IPS DF 6.9 (cell line): ENCODE data around the gene UBE3A.

Source experiments
- DNase-seq: peaks from one replicate; pipeline ENCODE4 v3.0.0-alpha.2; 2013; ENCODE audit warnings: low read depth, low spot score
- H3K27ac ChIP-seq: one replicate; pipeline ENCODE4 v1.5.1; 2013; ENCODE audit warnings: low read length, control low read depth
- H3K27me3 ChIP-seq: 2 replicates; pipeline ENCODE4 v1.6.1; 2013; ENCODE audit warnings: mild to moderate bottlenecking, low read length; ENCODE audit not compliant: control insufficient read depth, insufficient read depth
- H3K36me3 ChIP-seq: 2 replicates; pipeline ENCODE4 v1.6.1; 2013; ENCODE audit warnings: low read length; ENCODE audit not compliant: control insufficient read depth, insufficient read depth
- H3K4me1 ChIP-seq: 2 replicates; pipeline ENCODE4 v1.6.1; 2013; ENCODE audit warnings: low read length; ENCODE audit not compliant: control insufficient read depth, insufficient read depth
- H3K4me3 ChIP-seq: 2 replicates; pipeline ENCODE4 v1.5.1; 2013; ENCODE audit warnings: mild to moderate bottlenecking, low read length
- H3K9me3 ChIP-seq: 2 replicates; pipeline ENCODE4 v1.6.1; 2013; ENCODE audit warnings: low read length, inconsistent platforms; ENCODE audit not compliant: control insufficient read depth, insufficient read depth
- WGBS: extraction: QIAGEN DNeasy Blood & Tissue Kit; methylation state at CpG from one replicate; pipeline ENCODE4 v1.1.7; 2013; ENCODE audit warnings: mixed read lengths, missing lambda C conversion rate; ENCODE audit not compliant: insufficient read length, insufficient coverage; 5-methylcytosine and 5-hydroxymethylcytosine counted together

The UBE3A gene

GRCh38 chr15:25342629-25343028, 96.2 kb downstream of the UBE3A start:
- Histone ChIP-seq H3K27me3 (no peaks in the 10 kb centered on the region), H3K4me1 (no peaks in the 10 kb centered on the region), H3K36me3 (no peaks in the 10 kb centered on the region), H3K4me3 (no peak overlapping the region), H3K9me3 (no peaks in the 10 kb centered on the region), H3K27ac (no peak overlapping the region)
- WGBS: no CpG with 5 or more reads among the region's 3 CpGs
- DNase-seq: no peak

- no peak overlapping the region for H3K27ac ChIP-seq
- H3K36me3 ChIP-seq: no peaks in the 10 kb centered on the region; the same call in 1 of the 2 replicates
- no peaks in the 10 kb centered on the region for H3K9me3 ChIP-seq
- no peaks in the 10 kb centered on the region for H3K27me3 ChIP-seq
- no peak for DNase-seq
- no CpG with 5 or more reads among the region's 2 CpGs for WGBS
- no peaks in the 10 kb centered on the region for H3K4me1 ChIP-seq
- no peak overlapping the region for H3K4me3 ChIP-seq
Measured at GRCh38 chr15:25339431-25339830, 99.4 kb downstream of the UBE3A start.

DNA sequence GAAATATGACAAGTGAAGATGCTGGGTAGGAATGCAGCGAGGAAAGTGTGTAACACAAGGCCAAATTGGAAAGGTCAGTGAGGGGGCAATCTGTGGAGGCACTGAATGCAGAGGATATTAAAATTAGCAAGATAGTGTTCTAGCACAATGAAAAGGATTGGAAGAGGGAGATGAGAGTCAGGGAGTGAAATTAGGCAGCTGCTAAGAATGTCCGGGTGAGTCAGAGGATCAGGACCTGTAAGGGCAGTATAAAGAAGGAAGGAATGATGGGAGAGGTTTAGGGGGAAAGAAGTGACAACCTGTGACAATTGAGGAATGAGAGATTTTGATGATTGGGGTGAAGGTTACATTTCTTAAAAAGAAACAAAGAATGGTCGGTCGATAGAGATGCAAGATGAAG, 103.5 kb downstream of the UBE3A start:
- WGBS: 100% methylated on average over 2 of the region's 4 CpGs
- H3K4me1 ChIP-seq: no peaks in the 10 kb centered on the region
- DNase-seq: no peak
- no peaks in the 10 kb centered on the region; the same call in 1 of the 2 replicates for H3K36me3 ChIP-seq
- H3K27ac ChIP-seq: no peak overlapping the region
- H3K9me3 ChIP-seq: no peaks in the 10 kb centered on the region
- no peak overlapping the region for H3K4me3 ChIP-seq
- H3K27me3 ChIP-seq: no peaks in the 10 kb centered on the region

DNA sequence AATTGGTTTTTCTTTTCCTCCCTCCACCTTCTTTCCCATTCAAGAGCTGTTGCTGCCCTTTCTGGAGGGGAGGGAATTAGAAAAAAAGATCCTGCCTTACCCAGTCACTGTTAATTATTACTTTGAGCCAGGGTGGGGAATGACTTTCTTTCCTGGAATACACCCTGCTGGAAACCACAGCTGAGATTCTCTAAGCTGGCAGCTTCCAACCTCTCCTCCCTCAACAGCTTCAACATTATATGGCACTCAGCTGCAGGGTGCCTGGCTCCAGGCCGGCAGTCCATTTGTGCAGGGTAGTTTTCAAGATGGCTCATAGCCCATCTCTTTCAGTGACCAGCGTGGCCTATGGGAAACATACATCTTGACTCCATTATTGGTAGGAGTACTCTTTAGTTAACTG, 105.8 kb downstream of the UBE3A start:
- H3K4me3 ChIP-seq: no peak overlapping the region
- no CpG with 5 or more reads among the region's 2 CpGs for WGBS
- no peaks in the 10 kb centered on the region for H3K9me3 ChIP-seq
- 0 out of 2 replicates have a peak, but pooled peaks cover 1% of the 10 kb centered on the region for H3K4me1 ChIP-seq
- H3K27me3 ChIP-seq: no peaks in the 10 kb centered on the region
- no peak for DNase-seq
- no peaks in the 10 kb centered on the region; the same call in 1 of the 2 replicates for H3K36me3 ChIP-seq
- H3K27ac ChIP-seq: no peak overlapping the region

DNA sequence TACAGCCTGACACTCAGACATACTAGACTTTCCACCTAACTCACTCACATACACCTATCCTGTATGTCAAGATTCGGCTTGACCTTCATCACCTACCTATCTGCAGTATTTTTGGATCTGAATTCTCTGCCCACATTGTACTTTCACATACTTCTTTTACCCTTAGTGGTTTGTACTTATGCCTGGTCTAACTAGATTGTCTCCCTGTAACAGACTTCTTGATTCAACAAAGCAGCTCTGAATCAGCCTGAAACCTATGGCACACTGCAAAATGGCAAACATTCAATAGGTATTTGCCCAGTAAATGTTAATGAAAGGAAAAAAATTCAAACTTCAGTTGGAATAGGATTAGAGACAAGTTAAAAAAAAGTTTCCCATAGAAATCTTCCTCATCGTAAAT, 106.5 kb downstream of the UBE3A start:
- DNase-seq: no peak
- H3K27me3 ChIP-seq: no peaks in the 10 kb centered on the region
- H3K4me1 ChIP-seq: 0 out of 2 replicates have a peak, but pooled peaks cover 1% of the 10 kb centered on the region
- no peak overlapping the region for H3K4me3 ChIP-seq
- no CpG with 5 or more reads among the region's 2 CpGs for WGBS
- no peaks in the 10 kb centered on the region for H3K9me3 ChIP-seq
- no peaks in the 10 kb centered on the region; the same call in 1 of the 2 replicates for H3K36me3 ChIP-seq
- H3K27ac ChIP-seq: no peak overlapping the region

DNA sequence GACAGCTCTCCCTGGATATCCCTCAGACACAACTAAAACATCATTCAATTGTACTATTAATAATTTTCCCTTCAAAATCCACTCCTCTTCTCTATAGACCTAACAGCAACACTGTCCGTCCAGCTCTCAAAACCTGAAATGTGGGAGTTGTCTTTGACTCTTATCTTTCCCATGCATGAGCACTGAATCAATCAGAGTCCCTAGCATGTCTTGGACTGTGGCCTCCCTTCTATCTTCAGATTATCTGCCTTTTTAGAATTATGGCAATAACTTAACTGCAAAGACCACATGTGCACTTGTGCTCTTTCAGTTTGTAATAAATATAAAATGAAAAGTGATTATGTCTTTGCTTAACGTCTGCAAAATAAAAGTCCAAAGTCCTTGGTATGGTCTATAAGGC, 107.0 kb downstream of the UBE3A start:
- Histone ChIP-seq H3K9me3 (no peaks in the 10 kb centered on the region), H3K4me3 (no peak overlapping the region), H3K27ac (no peak overlapping the region), H3K27me3 (no peaks in the 10 kb centered on the region), H3K4me1 (0 out of 2 replicates have a peak, but pooled peaks cover 1% of the 10 kb centered on the region), H3K36me3 (no peaks in the 10 kb centered on the region; the same call in 1 of the 2 replicates)
- 100% methylated on average over 1 of the region's 2 CpGs for WGBS
- no peak for DNase-seq

- no peak overlapping the region for H3K27ac ChIP-seq
- WGBS: no CpG with 5 or more reads among the region's 2 CpGs
- no peaks in the 10 kb centered on the region; the same call in 1 of the 2 replicates for H3K36me3 ChIP-seq
- DNase-seq: no peak
- no peaks in the 10 kb centered on the region for H3K9me3 ChIP-seq
- H3K4me1 ChIP-seq: 0 out of 2 replicates have a peak, but pooled peaks cover 1% of the 10 kb centered on the region
- no peaks in the 10 kb centered on the region for H3K27me3 ChIP-seq
- no peak overlapping the region for H3K4me3 ChIP-seq
Measured at GRCh38 chr15:25331404-25331803, 107.4 kb downstream of the UBE3A start.

DNA sequence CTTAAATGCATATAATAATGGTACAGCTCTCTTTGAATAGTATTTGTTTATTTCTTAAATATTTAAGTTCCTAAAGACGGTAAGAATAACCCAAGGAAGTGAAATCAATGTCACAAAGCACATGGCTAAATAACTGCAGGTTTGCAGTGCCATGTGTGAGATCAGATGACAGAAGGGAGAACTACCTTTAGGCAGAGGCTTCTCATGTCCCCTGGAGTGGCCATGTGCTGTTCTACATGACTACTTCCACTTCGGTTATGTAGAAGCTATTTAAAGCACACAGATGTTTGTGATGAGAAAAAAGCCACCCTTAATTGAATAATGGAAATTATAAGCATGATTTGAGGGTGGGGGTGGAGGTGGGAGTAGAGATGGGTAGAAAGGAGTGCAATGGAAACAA, 109.1 kb downstream of the UBE3A start:
- H3K4me1 ChIP-seq: 0 out of 2 replicates have a peak, but pooled peaks cover 1% of the 10 kb centered on the region
- H3K27me3 ChIP-seq: no peaks in the 10 kb centered on the region
- H3K27ac ChIP-seq: no peak overlapping the region
- H3K9me3 ChIP-seq: no peaks in the 10 kb centered on the region
- no peaks in the 10 kb centered on the region for H3K36me3 ChIP-seq
- WGBS: no CpG with 5 or more reads among the region's 2 CpGs
- no peak overlapping the region for H3K4me3 ChIP-seq
- no peak for DNase-seq

DNA sequence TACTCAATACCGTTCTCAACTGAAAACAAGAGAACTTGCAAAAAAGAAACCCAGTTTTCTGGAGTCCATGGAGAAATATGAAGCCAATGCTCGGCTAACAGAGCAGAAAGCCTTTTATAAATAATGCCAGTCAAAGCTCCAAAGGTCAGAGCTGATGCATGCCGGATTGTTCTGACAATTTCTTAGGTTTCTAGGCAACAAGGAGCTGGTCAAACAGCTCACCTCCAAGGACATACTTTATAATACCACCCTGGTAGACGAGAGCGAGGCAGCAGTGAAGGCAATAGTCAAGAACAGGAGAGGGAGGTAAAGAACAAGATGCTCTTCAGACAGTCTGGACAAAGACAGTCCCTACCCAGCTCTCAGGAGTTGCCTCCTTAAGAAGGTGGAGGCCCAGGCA, 111.1 kb downstream of the UBE3A start:
- WGBS: no CpG with 5 or more reads among the region's 5 CpGs
- Histone ChIP-seq H3K4me3 (no peak overlapping the region), H3K4me1 (0 out of 2 replicates have a peak, but pooled peaks cover 1% of the 10 kb centered on the region), H3K27me3 (no peaks in the 10 kb centered on the region), H3K36me3 (no peaks in the 10 kb centered on the region), H3K9me3 (no peaks in the 10 kb centered on the region; the same call in 1 of the 2 replicates), H3K27ac (no peak overlapping the region)
- no peak for DNase-seq

DNA sequence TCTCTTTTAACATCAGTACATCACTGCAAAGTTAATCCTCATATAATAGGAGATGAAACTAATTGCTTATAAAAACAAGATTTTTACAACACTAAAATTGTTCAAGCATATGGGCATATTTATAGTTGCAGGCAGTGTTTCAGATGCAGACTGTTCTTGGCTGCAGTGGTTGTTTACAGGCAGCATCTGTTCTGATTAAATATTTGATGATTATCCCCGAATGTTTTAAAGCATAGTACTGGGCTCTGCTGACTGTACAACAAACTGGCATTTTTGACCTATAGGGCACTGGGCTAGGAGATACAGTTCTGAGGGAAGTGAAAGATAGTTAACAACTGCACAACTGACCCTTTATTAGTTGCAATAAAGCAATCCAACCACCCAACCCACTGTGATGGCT, 113.6 kb downstream of the UBE3A start:
- no peaks in the 10 kb centered on the region for H3K36me3 ChIP-seq
- H3K27me3 ChIP-seq: no peaks in the 10 kb centered on the region
- H3K9me3 ChIP-seq: no peaks in the 10 kb centered on the region; the same call in 1 of the 2 replicates
- H3K27ac ChIP-seq: no peak overlapping the region
- WGBS: no CpG with 5 or more reads among the region's 1 CpG
- no peak overlapping the region for H3K4me3 ChIP-seq
- 0 out of 2 replicates have a peak, but pooled peaks cover 1% of the 10 kb centered on the region for H3K4me1 ChIP-seq
- DNase-seq: no peak

DNA sequence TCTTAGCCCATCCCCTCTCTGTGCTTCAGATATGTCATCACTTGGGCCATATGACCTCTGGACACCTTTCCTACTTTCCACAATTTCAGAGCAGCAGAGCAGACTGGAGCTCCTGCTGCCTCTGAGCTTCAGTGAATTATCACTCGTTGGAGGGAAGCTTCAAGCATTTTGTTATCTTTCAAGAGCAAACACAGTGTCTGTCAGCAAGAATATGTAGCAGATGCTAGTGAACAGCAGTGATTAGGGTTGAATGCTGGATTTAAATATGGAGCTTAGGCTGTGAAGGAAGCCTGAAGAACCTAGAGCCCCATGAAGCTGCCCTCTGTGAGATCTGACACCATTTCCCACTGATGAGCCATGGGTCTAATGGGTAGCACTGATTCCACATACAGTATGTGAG, 115.4 kb downstream of the UBE3A start:
- Histone ChIP-seq H3K27ac (no peak overlapping the region), H3K27me3 (no peaks in the 10 kb centered on the region), H3K4me1 (no peaks in the 10 kb centered on the region), H3K36me3 (no peaks in the 10 kb centered on the region), H3K4me3 (no peak overlapping the region), H3K9me3 (no peaks in the 10 kb centered on the region; the same call in 1 of the 2 replicates)
- WGBS: no CpG with 5 or more reads among the region's 1 CpG
- DNase-seq: no peak
